Measurements from ENCODE around the gene KIAA1671.

- TF ChIP-seq TARDBP (CRISPR knock-in tag; IDR thresholded peaks at IDR 0.05) (no peak), GABPA (IDR thresholded peaks at IDR 0.05; ENCODE audit: low read depth, low read length) (no peak), GABPA (CRISPR knock-in tag; IDR thresholded peaks at IDR 0.05; ENCODE audit: low read depth) (no peak), MEIS1 (CRISPR knock-in tag; IDR thresholded peaks at IDR 0.05; ENCODE audit: borderline replicate concordance) (no peak), ZNF274 (CRISPR knock-in tag; IDR thresholded peaks at IDR 0.05) (no peak), ZNF768 (CRISPR knock-in tag; IDR thresholded peaks at IDR 0.05) (no peak), ZBTB33 (CRISPR knock-in tag; IDR thresholded peaks at IDR 0.05) (no peak)
- TF ChIP-seq, protein P1, sequence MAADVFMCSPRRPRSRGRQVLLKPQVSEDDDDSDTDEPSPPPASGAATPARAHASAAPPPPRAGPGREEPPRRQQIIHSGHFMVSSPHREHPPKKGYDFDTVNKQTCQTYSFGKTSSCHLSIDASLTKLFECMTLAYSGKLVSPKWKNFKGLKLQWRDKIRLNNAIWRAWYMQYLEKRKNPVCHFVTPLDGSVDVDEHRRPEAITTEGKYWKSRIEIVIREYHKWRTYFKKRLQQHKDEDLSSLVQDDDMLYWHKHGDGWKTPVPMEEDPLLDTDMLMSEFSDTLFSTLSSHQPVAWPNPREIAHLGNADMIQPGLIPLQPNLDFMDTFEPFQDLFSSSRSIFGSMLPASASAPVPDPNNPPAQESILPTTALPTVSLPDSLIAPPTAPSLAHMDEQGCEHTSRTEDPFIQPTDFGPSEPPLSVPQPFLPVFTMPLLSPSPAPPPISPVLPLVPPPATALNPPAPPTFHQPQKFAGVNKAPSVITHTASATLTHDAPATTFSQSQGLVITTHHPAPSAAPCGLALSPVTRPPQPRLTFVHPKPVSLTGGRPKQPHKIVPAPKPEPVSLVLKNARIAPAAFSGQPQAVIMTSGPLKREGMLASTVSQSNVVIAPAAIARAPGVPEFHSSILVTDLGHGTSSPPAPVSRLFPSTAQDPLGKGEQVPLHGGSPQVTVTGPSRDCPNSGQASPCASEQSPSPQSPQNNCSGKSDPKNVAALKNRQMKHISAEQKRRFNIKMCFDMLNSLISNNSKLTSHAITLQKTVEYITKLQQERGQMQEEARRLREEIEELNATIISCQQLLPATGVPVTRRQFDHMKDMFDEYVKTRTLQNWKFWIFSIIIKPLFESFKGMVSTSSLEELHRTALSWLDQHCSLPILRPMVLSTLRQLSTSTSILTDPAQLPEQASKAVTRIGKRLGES (CRISPR knock-in tag; IDR thresholded peaks at IDR 0.05; ENCODE audit: borderline replicate concordance): no peak
- TF ChIP-seq, protein P2, sequence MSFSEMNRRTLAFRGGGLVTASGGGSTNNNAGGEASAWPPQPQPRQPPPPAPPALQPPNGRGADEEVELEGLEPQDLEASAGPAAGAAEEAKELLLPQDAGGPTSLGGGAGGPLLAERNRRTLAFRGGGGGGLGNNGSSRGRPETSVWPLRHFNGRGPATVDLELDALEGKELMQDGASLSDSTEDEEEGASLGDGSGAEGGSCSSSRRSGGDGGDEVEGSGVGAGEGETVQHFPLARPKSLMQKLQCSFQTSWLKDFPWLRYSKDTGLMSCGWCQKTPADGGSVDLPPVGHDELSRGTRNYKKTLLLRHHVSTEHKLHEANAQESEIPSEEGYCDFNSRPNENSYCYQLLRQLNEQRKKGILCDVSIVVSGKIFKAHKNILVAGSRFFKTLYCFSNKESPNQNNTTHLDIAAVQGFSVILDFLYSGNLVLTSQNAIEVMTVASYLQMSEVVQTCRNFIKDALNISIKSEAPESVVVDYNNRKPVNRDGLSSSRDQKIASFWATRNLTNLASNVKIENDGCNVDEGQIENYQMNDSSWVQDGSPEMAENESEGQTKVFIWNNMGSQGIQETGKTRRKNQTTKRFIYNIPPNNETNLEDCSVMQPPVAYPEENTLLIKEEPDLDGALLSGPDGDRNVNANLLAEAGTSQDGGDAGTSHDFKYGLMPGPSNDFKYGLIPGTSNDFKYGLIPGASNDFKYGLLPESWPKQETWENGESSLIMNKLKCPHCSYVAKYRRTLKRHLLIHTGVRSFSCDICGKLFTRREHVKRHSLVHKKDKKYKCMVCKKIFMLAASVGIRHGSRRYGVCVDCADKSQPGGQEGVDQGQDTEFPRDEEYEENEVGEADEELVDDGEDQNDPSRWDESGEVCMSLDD (CRISPR knock-in tag; IDR thresholded peaks at IDR 0.05; ENCODE audit: borderline replicate concordance): no peak
Observed at GRCh38 chr22:25048071-25048470, 95.6 kb downstream of the KIAA1671 start.
